GM12892 (cell line): Measurements from ENCODE around the gene KIFAP3.

Experiments
- DNase-seq: peaks from one replicate; pipeline ENCODE4 v3.0.0; 2011; ENCODE audit not compliant: insufficient read length
- FAIRE-seq: peaks from 2 replicates; lab custom pipeline; 2011; peaks lifted over from hg19 to GRCh38; lab: Jason Lieb, UNC
- POLR2A ChIP-seq: IDR thresholded peaks from 2 replicates; pipeline ENCODE4 v1.6.1; 2011; ENCODE audit warnings: low read depth, low read length, control low read depth
- POLR2AphosphoS5 ChIP-seq: IDR thresholded peaks from 2 replicates; pipeline ENCODE4 v1.6.1; 2011; ENCODE audit warnings: low read depth, low read length, control low read depth
- TAF1 ChIP-seq: IDR thresholded peaks from 2 replicates; pipeline ENCODE4 v1.6.1; 2011; ENCODE audit warnings: low read depth, mild to moderate bottlenecking, control low read depth, low read length, borderline replicate concordance

The KIFAP3 gene

DNA sequence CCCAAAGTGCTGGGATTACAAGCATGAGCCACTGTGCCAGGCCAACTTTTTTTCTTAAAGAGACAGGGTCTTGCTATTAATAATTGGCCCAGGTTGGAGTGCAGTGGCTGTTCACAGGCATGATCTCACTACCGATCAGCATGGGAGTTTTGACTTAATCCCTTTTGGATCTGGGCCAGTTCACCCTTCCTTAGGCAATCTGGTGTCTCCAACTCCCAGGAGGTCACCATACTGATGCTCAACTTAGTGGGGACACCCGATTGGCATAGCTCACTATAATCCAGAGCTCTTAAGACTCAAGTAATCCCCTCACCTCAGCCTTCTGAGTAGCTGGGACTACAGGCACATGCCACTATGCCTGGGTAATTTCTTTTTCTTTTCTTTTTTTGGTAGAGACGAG is 116.6 kb downstream of the KIFAP3 start:
- no peak for FAIRE-seq
- no peak for DNase-seq
- no peak for TF ChIP-seq POLR2A

GRCh38 chr1:169951108-169951507 is 123.4 kb downstream of the KIFAP3 start:
- DNase-seq (no peak), FAIRE-seq (no peak)
- TF ChIP-seq POLR2A (no peak), POLR2AphosphoS5 (no peak), TAF1 (no peak)

- TF ChIP-seq POLR2AphosphoS5 (no peak), TAF1 (no peak), POLR2A (no peak)
- DNase-seq (no peak), FAIRE-seq (no peak)
These were observed 125.4 kb downstream of the KIFAP3 start for GRCh38 chr1:169949139-169949538.

GRCh38 chr1:169946206-169946605 is 128.3 kb downstream of the KIFAP3 start:
- DNase-seq (no peak), FAIRE-seq (no peak)
- TF ChIP-seq TAF1 (no peak), POLR2A (no peak), POLR2AphosphoS5 (no peak)

DNA sequence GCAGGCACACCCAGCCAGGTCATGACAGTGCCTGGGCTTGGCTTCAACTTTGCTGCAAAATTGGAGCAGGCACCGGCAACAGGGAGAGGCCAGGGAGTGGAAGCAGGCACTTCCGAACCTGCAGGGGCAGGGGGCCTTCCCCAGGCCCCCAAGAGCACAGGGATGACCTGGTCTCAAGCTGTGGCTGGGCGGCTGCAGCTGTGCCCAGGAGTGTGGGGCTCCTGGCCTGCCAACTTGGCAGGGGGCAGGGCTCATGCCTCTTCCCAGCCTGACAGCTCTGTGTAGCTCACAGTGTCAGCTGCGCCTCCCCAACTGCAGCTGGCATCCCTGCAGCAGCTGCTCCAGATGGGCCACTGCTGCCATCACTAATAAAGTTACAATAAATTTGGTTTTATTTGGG is 129.3 kb downstream of the KIFAP3 start:
- TF ChIP-seq POLR2A (no peak), POLR2AphosphoS5 (no peak), TAF1 (no peak)
- FAIRE-seq (no peak), DNase-seq (no peak)

- FAIRE-seq: no peak
- DNase-seq: no peak
- TF ChIP-seq POLR2AphosphoS5 (no peak), TAF1 (no peak), POLR2A (no peak)
These were observed 129.9 kb downstream of the KIFAP3 start for GRCh38 chr1:169944621-169945020.

DNA sequence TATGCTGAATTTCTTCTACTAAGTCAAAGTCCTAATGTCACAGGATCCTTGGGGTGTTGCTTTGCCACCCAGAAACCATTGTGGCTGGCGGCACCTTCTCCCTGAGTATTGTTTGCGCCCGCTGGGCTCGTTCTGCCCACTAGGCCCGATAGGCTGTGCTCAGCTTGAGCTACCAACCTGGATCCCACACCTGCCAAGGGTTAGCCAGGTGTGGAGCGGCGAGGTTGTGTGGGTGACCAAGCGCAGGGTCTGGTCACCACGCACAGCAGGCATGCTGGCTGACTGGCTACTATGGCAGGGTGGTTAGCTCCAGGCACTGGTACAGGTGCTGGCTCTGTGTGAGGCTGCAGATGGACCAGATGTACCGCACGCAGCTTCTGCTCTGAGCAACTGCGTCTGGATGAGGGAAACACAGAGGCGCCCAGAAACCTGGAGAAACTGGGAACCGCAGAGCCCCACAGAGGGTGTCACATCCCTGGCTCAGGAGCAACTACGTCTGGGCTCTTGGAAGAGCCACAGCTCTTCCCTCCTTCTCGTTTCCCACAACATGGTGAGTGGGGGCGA is 130.4 kb downstream of the KIFAP3 start:
- TF ChIP-seq POLR2AphosphoS5: no peak
- no peak for TF ChIP-seq POLR2A
- no peak for TF ChIP-seq TAF1
- FAIRE-seq: no peak
- no peak for DNase-seq

DNA sequence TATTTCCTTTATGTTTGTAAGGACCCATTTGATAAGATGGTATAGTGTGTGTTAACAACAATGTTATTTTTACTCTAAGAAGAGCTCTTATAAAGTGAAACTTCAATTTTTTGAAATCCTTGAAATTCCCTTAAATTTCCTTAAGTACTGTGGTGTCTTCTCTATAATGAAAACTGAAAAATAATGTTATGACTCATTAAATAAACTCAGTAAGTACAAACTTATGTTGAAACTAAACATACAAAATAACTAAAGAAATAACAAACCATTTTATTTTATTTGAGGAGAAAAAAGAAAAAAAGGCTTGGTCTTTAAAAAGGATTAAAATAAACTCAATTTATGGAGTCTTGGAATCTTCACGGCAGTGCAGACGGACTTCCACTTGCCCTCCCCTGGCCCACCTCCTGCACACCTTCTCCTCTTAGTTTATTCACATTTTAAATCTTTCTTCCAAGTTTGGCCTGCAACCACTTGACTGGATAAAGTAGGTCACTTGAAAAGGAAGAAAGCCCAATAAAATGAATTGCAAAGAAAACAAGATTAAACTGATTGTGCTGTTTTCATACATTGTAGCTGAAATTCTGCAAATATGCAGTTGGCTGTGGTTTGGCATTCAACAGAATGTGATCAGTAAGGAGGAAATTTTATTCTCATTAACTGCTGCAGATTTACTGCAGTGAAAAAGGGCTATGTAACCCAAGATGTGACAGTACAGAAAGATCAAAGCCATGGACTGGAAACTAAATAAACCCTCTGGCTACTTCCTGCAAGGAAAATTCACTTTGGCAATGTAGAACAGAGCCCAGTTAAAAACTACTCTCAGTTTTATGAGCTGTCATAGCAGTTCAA is 132.3 kb downstream of the KIFAP3 start:
- TF ChIP-seq POLR2AphosphoS5: no peak
- no peak for TF ChIP-seq TAF1
- no peak for TF ChIP-seq POLR2A
- FAIRE-seq (no peak), DNase-seq (no peak)

- DNase-seq: no peak
These were observed 140.3 kb downstream of the KIFAP3 start for GRCh38 chr1:169933984-169934725.

GRCh38 chr1:169931795-169932231 is 142.7 kb downstream of the KIFAP3 start:
- FAIRE-seq (no peak), DNase-seq (no peak)
- TF ChIP-seq POLR2AphosphoS5 (no peak), POLR2A (no peak), TAF1 (no peak)

More at GRCh38 chr1:169933984-169934725, 140.3 kb downstream of the KIFAP3 start:
- TF ChIP-seq TAF1: no peak
- no peak for TF ChIP-seq POLR2AphosphoS5
- TF ChIP-seq POLR2A: no peak
- no peak for FAIRE-seq

- DNase-seq: no peak
- TF ChIP-seq POLR2A: no peak
- TF ChIP-seq POLR2AphosphoS5: no peak
- TF ChIP-seq TAF1: no peak
- FAIRE-seq: no peak
These were observed 145.3 kb downstream of the KIFAP3 start for GRCh38 chr1:169929210-169929526.
